PC-9 (cell line): Measurements from ENCODE around the gene YIPF5.

Source experiments
- CTCF ChIP-seq: fragments of 200-600 bp; sonication (generic); conservative IDR thresholded peaks from 2 replicates; pipeline ENCODE4 v1.6.1; 2017; ENCODE audit warnings: mixed run types, antibody characterized with exemption, mild to moderate bottlenecking, moderate library complexity
- EZH2 ChIP-seq: fragments of 200-600 bp; sonication (generic); IDR thresholded peaks from 2 replicates; pipeline ENCODE4 v1.8.0; 2017; ENCODE audit warnings: antibody characterized with exemption, low read depth

- TF ChIP-seq CTCF (no peak), EZH2 (no peak)
Observed at GRCh38 chr5:144141585-144141984, 28.9 kb downstream of the YIPF5 start.
